ENCODE results near the gene PLCXD3. TPM values are rescaled to one million over a fixed set of nuclear protein-coding genes. Genes with fewer than 3 reads are reported as not detected.

Gene PLCXD3
- 2.4 TPM for total RNA-seq

GRCh38 chr5:41510176-41510831, at the start of gene PLCXD3:
TSS of gene PLCXD3 (minus strand) at chr5:41510601. CDS start at chr5:41510526, 75 bp downstream.

